OCI-LY1 (cell line): ENCODE results near the gene CCDC50.

Source experiments
- H2AFZ ChIP-seq: fragments of 200-600 bp; sonication (generic), shearing (Covaris generic); 2 replicates; pipeline ENCODE4 v1.6.0; 2014; ENCODE audit warnings: antibody characterized with exemption, mild to moderate bottlenecking, low read length
- H3F3A ChIP-seq: fragments of 200-600 bp; sonication (generic), shearing (Covaris generic); 2 replicates; pipeline ENCODE4 v1.6.0; 2014; ENCODE audit warnings: mild to moderate bottlenecking, antibody characterized with exemption, low read length, moderate library complexity; ENCODE audit not compliant: insufficient read depth
- H3K27ac ChIP-seq: fragments of 200-600 bp; sonication (generic); 2 replicates; pipeline ENCODE4 v1.5.1; 2014; ENCODE audit warnings: low read length, mixed run types, mild to moderate bottlenecking, low read depth; ENCODE audit not compliant: poor library complexity, severe bottlenecking
- H3K27me3 ChIP-seq: fragments of 200-600 bp; sonication (generic); 2 replicates; pipeline ENCODE4 v1.6.0; 2014; ENCODE audit warnings: antibody characterized with exemption, mild to moderate bottlenecking, low read length, moderate library complexity; ENCODE audit not compliant: insufficient read depth
- H3K36me3 ChIP-seq: fragments of 200-600 bp; sonication (generic); 2 replicates; pipeline ENCODE4 v1.6.1; 2014; ENCODE audit warnings: mild to moderate bottlenecking, antibody characterized with exemption, low read length, moderate library complexity, mixed read lengths; ENCODE audit not compliant: insufficient read depth
- H3K4me1 ChIP-seq: fragments of 200-600 bp; sonication (generic); 2 replicates; pipeline ENCODE4 v1.5.1; 2014; ENCODE audit warnings: mild to moderate bottlenecking, low read length, moderate library complexity; ENCODE audit not compliant: insufficient read depth, severe bottlenecking
- H3K4me2 ChIP-seq: fragments of 200-600 bp; sonication (generic), shearing (Covaris generic); 2 replicates; pipeline ENCODE4 v1.6.1; 2014; ENCODE audit warnings: low read length
- H3K4me3 ChIP-seq: fragments of 200-600 bp; sonication (generic); 2 replicates; pipeline ENCODE4 v1.5.1; 2014; ENCODE audit warnings: low read length, low read depth, mild to moderate bottlenecking, mixed read lengths; ENCODE audit not compliant: poor library complexity, severe bottlenecking
- H3K79me2 ChIP-seq: fragments of 200-600 bp; shearing (Covaris generic); 2 replicates; pipeline ENCODE4 v1.6.1; 2016; ENCODE audit warnings: mixed run types, low read length, mixed read lengths; ENCODE audit not compliant: insufficient read depth
- H3K9ac ChIP-seq: fragments of 200-600 bp; sonication (generic), shearing (Covaris generic); 2 replicates; pipeline ENCODE4 v1.6.1; 2014; ENCODE audit warnings: mild to moderate bottlenecking, low read length, mixed read lengths
- H3K9me2 ChIP-seq: fragments of 200-600 bp; sonication (generic), shearing (Covaris generic); 2 replicates; pipeline ENCODE4 v1.6.1; 2014; ENCODE audit warnings: low read depth, mild to moderate bottlenecking, low read length, mixed read lengths
- H3K9me3 ChIP-seq: fragments of 200-600 bp; shearing (Covaris generic); 2 replicates; pipeline ENCODE4 v1.6.1; 2014; ENCODE audit warnings: low read length, mixed read lengths
- H4K20me1 ChIP-seq: fragments of 200-600 bp; sonication (generic), shearing (Covaris generic); 2 replicates; pipeline ENCODE4 v1.6.0; 2016; ENCODE audit warnings: mild to moderate bottlenecking, low read length; ENCODE audit not compliant: insufficient read depth
- EZH2 ChIP-seq: fragments of 200-600 bp; sonication (generic), shearing (Covaris generic); IDR thresholded peaks from 2 replicates; pipeline ENCODE4 v1.8.0; 2017; ENCODE audit warnings: borderline replicate concordance, mixed run types, mild to moderate bottlenecking, antibody characterized with exemption, low read length, moderate library complexity, mixed read lengths
- TF ChIP-seq, protein P1 (sequence below): fragments of 200-600 bp; sonication (generic), shearing (Covaris generic); IDR thresholded peaks from 2 replicates; pipeline ENCODE4 v1.5.1; 2017; ENCODE audit warnings: mild to moderate bottlenecking, antibody characterized with exemption, low read length, moderate library complexity, mixed read lengths

Gene CCDC50

DNA sequence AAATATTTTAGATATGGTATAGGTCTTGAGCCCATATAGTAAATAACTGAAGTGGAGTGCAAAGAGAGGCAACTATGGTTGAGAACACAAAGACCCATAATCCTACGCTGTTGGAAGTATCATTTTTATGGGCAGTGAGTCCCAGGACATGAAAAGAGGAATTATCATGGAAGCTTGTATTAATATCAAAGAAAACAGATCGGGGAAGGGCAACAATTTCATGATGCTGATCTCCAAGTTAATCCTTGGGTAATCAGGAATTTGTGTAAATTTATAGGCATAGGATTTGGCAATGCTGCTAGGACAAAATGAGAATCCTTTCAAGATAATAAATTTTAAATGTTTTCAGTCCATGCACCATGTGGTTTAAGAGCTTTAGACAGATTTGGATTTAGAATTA, 91.6 kb downstream of the CCDC50 start:
- Histone ChIP-seq H3K36me3 (no peaks in the 10 kb centered on the region), H3K4me2 (no peak overlapping the region), H4K20me1 (no peaks in the 10 kb centered on the region), H3F3A (no peaks in the 10 kb centered on the region), H3K79me2 (no peaks in the 10 kb centered on the region), H3K27me3 (no peaks in the 10 kb centered on the region), H3K4me3 (no peak overlapping the region), H3K27ac (no peak overlapping the region), H3K9me3 (no peaks in the 10 kb centered on the region), H2AFZ (no peak overlapping the region), H3K4me1 (no peaks in the 10 kb centered on the region), H3K9ac (no peak overlapping the region), H3K9me2 (no peaks in the 10 kb centered on the region)
- TF ChIP-seq, protein P1, sequence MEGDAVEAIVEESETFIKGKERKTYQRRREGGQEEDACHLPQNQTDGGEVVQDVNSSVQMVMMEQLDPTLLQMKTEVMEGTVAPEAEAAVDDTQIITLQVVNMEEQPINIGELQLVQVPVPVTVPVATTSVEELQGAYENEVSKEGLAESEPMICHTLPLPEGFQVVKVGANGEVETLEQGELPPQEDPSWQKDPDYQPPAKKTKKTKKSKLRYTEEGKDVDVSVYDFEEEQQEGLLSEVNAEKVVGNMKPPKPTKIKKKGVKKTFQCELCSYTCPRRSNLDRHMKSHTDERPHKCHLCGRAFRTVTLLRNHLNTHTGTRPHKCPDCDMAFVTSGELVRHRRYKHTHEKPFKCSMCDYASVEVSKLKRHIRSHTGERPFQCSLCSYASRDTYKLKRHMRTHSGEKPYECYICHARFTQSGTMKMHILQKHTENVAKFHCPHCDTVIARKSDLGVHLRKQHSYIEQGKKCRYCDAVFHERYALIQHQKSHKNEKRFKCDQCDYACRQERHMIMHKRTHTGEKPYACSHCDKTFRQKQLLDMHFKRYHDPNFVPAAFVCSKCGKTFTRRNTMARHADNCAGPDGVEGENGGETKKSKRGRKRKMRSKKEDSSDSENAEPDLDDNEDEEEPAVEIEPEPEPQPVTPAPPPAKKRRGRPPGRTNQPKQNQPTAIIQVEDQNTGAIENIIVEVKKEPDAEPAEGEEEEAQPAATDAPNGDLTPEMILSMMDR: no peak
- TF ChIP-seq EZH2: no peak

DNA sequence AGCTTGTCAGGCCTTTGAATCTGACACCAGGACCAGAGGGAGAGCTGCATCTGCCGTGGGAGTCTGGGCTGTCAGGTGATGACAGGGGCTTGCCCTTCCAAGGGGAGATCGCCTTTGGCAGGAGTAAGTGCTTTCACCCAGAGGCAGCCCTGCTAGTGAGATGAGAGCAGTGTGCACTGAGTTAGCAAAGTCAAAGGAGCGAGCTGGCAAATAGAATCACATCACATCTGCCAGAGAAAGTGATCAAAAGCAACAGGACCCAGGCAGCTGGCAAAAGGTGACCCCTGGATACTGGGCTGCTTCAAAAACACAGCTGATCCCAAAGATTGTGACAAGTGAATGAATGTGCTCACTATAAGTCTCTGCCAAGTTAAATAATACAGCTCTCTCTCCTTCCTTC, 95.7 kb downstream of the CCDC50 start:
- no peaks in the 10 kb centered on the region for H3K27me3 ChIP-seq
- H3K9me2 ChIP-seq: no peaks in the 10 kb centered on the region
- H3K9ac ChIP-seq: no peak overlapping the region
- H3K4me3 ChIP-seq: no peak overlapping the region
- H4K20me1 ChIP-seq: no peaks in the 10 kb centered on the region
- no peak overlapping the region for H3K27ac ChIP-seq
- no peaks in the 10 kb centered on the region for H3F3A ChIP-seq
- no peak for TF ChIP-seq EZH2
- TF ChIP-seq, protein P1: no peak
- H3K4me2 ChIP-seq: no peak overlapping the region
- H3K4me1 ChIP-seq: no peaks in the 10 kb centered on the region
- no peaks in the 10 kb centered on the region for H3K79me2 ChIP-seq
- H3K9me3 ChIP-seq: no peaks in the 10 kb centered on the region
- no peak overlapping the region for H2AFZ ChIP-seq
- no peaks in the 10 kb centered on the region for H3K36me3 ChIP-seq

- Histone ChIP-seq H4K20me1 (no peaks in the 10 kb centered on the region), H3K36me3 (no peaks in the 10 kb centered on the region), H3K9ac (no peak overlapping the region), H3K4me1 (no peaks in the 10 kb centered on the region), H3F3A (no peaks in the 10 kb centered on the region), H3K4me3 (no peak overlapping the region), H3K79me2 (no peaks in the 10 kb centered on the region), H3K9me2 (no peaks in the 10 kb centered on the region), H3K9me3 (no peaks in the 10 kb centered on the region), H2AFZ (no peak overlapping the region), H3K27me3 (no peaks in the 10 kb centered on the region), H3K4me2 (no peak overlapping the region), H3K27ac (no peak overlapping the region)
- TF ChIP-seq, protein P1: no peak
- no peak for TF ChIP-seq EZH2
These were observed 96.1 kb downstream of the CCDC50 start for GRCh38 chr3:191425322-191425734.
